Loucy (cell line): ENCODE data around the gene BTBD9.

Experiments
- EZH2phosphoT487 ChIP-seq: fragments of 200-600 bp; IDR thresholded peaks from 2 replicates; pipeline ENCODE4 v1.6.1; 2018; ENCODE audit warnings: antibody characterized with exemption, mild to moderate bottlenecking, moderate library complexity, borderline replicate concordance
- TF ChIP-seq, protein P1 (sequence below): fragments of 200-600 bp; sonication (generic); conservative IDR thresholded peaks from 2 replicates; pipeline ENCODE4 v1.5.1; 2014; ENCODE audit warnings: mild to moderate bottlenecking, antibody characterized with exemption, low read length

DNA sequence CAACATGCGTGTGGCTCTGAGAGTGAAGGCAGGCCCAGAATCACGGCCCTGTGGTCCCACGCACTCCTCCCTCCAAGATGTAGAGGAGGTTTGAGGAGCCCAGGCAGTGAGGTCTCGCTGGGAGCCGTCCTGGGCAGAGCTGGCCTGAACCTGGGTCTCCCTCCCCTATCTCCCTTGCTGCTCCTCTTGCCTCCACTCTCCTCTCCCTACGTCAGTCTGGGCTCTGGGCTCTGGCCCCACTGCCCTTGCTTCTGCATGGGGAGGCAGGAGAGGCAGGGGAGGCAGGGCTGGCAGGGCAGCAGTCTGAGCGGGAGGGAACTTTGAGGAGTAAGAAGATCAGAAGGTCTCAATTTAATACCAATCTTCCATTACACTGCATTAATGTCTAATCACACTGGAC, 445.1 kb downstream of the BTBD9 start:
- TF ChIP-seq, protein P1, sequence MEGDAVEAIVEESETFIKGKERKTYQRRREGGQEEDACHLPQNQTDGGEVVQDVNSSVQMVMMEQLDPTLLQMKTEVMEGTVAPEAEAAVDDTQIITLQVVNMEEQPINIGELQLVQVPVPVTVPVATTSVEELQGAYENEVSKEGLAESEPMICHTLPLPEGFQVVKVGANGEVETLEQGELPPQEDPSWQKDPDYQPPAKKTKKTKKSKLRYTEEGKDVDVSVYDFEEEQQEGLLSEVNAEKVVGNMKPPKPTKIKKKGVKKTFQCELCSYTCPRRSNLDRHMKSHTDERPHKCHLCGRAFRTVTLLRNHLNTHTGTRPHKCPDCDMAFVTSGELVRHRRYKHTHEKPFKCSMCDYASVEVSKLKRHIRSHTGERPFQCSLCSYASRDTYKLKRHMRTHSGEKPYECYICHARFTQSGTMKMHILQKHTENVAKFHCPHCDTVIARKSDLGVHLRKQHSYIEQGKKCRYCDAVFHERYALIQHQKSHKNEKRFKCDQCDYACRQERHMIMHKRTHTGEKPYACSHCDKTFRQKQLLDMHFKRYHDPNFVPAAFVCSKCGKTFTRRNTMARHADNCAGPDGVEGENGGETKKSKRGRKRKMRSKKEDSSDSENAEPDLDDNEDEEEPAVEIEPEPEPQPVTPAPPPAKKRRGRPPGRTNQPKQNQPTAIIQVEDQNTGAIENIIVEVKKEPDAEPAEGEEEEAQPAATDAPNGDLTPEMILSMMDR: no peak
- TF ChIP-seq EZH2phosphoT487: no peak
